ENCODE results near the gene DNAH1.

DNAH1 gene

DNA sequence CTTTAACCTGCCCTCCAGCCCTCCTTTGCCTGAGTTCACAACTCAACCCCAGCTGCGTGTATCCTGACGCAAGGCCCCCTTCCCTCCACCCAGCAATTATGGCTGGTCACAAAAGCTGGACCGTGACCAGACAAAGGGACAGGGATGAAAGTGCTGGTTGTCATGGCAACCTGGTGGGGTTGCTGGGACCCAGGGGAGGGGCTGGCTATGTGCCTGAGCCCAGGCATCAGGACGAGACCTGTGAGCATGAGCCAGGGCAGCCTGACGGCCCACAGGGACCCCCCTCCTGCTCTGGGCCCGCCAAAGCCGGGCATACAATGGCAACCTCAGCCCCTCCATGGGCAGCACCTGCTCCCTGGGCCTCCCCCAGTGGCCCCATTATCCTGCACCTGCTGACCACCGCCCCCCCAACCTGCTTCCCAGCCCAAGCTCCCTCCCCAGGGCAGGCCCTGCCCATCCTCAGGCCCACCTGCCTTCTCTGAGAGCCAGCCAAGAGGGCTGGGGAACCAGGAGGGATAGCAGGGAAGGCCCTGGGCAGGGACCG lies 4.5 kb upstream of the DNAH1 start:
- DNase-seq (ENCODE audit: low spot score) = no peak

DNA sequence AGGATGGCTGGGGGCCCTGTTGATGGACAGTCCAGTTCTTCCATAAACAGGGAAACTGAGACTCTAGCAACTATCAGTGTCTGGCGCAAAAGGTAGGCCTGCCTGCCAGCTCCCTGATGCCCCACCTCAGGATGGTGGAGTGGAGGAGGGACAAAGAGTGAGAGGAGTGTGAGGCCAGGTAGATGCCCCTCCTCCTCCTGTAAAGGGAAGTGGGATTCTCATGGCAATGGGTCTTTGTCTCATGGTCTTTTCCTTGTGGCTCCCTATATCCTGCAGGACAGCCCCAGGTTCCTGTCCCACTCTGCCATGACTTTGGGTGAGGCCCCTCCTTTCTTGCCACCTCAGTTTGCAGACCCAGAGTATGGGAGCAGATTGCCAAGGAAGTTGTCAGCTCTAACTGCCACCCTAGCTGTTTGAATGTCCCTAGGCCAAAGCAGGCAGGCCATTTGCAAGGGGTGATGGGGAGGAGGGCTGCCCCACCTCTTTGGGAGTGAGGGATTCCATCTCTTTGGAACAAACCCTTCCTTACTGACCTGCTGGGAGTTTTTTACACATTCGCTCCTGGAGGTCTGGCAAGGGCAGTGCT lies 2.8 kb upstream of the DNAH1 start:
- no peak for DNase-seq (ENCODE audit: low spot score)

DNA sequence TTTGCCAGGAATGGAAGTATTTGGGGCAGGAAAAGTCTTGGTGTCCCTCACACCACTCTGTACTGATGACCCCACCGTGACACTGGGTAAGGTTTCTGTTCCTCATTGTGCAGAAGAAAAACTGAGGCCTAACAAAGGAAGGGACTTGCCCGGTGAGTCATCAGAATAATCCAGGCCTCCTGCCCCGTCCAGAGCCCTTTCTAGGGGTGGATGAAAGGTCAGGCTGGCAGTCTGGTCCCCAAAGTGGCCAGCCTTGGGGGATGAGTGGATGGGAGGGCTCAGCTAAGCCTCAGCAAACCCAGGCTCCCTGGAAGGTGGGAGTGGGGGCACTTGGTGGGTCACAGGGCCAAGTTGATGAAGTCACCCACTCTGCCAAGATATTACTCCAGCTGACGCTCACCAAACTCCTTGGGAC lies 2.3 kb upstream of the DNAH1 start:
- DNase-seq (ENCODE audit: low spot score) = no peak

- DNase-seq (ENCODE audit: low spot score) = no peak
Measured at GRCh38 chr3:52314489-52314888, 1.6 kb upstream of the DNAH1 start.

- DNase-seq (ENCODE audit: low spot score) = no peak
Measured at GRCh38 chr3:52315006-52315405, 1.1 kb upstream of the DNAH1 start.

GRCh38 chr3:52317208-52318000 lies 1.3 kb downstream of the DNAH1 start:
- no peak for DNase-seq (ENCODE audit: low spot score)

DNA sequence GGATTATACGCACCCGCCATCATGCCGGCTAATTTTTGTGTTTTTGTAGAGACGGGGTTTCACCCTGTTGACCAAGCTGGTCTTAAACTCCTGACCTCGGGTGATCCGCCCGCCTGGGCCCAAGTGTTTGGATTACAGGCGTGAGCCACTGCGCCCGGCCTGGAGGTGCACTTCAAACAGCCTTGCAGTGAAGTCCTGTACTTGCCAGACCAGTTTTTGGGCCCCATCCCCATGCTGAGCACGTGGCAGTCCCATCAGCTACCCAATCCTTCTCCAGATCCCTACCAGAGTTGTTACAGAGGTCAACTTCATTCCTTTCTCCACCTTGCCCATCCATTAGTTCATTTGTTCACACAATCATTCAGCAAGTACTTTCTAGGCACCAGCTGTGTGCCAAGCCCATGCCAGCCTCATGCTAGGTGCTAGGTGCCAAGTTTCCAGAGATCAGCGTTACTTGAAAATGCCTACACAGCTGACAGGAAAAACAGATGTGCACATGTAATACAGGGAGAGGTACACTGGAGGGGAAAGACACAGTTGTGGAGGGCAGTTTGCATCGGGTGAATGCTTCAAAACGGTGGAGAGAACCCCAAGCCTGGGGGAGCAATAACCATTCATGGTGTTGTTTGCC lies 2.2 kb downstream of the DNAH1 start:
- no peak for DNase-seq (ENCODE audit: low spot score)

DNA sequence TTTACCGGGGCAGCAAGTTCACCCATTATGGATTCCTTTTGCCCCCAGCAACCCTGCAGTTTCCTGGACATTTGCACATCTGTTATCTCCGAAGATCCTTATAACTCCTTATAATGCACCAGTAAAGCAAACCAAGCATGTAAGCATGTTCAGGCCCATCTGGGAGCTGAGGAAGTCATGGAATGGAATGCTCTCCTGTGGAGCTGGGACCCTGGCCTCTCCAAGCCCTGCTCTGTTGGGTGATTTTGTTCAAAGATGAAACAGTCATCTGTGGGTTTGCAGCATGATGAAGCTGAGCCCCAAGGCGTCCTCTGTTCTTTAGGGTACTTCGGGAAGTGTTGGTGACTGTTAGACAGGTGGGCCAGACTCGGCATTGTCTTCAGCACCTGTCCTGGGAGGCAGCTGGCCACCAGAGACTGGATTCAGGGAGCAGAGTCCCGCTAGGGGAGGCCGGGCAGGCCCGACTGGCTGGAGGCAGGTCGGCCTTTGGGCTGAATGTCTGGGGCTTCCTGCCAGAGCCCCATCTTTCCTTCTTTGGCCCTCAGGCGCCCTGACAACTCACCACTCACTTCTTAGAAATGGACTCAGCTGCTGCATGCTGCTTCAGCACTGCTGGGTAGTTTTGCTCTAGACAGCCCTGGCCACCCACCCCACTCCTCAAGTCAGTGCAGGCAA lies 3.9 kb downstream of the DNAH1 start:
- DNase-seq (ENCODE audit: low spot score) = no peak

DNA sequence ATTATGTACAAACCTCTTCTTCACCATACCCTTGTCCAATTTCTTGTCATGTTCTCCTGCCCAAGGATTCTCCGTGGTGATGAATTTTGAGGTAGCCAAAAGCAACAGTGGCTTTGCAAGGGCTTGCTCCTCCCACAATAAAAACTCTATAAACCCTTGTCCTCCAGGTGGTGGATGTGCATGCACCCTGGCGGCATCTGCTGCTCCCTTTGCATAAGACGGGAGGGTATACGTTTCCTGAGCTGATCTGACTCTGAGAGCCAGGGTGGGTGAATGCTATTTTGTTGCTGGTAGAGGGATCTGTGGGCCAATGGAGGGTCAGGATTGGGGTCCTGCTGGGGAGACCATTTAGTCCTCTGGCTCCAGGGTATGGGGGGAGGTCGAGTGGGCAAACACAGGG lies 5.4 kb downstream of the DNAH1 start:
- DNase-seq (ENCODE audit: low spot score) = no peak

GRCh38 chr3:52322466-52322865 lies 6.3 kb downstream of the DNAH1 start:
- no peak for DNase-seq (ENCODE audit: low spot score)

- DNase-seq (ENCODE audit: low spot score) = no peak
Measured at GRCh38 chr3:52323526-52324295, 7.6 kb downstream of the DNAH1 start.

- DNase-seq (ENCODE audit: low spot score) = no peak
Measured at GRCh38 chr3:52324676-52325075, 8.6 kb downstream of the DNAH1 start.

DNA sequence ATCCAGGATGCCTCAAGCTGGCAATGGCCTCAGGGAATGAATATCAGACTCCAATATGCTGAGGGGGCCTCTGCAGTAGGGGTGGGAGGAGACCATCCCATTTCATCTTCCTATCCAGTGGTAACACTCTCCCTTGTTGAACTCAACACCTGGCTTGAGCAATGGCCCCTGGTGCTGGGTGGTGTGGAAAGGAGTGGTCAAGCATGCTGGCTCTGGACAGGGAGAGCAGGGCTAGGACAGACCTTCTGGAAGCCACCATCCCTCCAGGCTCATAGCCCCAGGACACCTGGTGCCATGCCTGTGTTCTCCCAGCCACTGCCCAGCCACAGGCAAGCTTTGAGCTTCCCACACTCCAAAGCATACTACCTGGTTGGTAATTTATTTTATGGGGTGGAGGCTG lies 9.6 kb downstream of the DNAH1 start:
- no peak for DNase-seq (ENCODE audit: low spot score)

DNA sequence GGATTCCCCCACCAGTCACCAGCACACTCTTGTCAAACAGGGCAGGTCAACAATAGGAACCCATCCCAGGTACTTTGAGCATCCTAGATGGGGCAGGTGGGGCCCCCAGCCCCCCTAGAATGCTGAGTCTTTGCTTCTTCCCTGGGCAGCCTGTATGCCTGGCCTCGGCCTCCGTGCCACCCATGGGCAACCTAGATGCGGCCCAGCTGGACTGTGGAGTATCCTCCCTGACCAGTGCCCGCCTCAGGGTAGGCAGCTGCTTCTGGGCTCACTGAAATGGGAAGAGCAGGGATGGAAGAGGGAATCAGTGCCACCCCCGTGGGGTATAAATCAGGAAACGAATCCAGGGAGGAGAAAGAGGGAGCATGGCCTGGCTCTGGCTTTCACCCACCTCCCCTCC lies 10.9 kb downstream of the DNAH1 start:
- no peak for DNase-seq (ENCODE audit: low spot score)

DNA sequence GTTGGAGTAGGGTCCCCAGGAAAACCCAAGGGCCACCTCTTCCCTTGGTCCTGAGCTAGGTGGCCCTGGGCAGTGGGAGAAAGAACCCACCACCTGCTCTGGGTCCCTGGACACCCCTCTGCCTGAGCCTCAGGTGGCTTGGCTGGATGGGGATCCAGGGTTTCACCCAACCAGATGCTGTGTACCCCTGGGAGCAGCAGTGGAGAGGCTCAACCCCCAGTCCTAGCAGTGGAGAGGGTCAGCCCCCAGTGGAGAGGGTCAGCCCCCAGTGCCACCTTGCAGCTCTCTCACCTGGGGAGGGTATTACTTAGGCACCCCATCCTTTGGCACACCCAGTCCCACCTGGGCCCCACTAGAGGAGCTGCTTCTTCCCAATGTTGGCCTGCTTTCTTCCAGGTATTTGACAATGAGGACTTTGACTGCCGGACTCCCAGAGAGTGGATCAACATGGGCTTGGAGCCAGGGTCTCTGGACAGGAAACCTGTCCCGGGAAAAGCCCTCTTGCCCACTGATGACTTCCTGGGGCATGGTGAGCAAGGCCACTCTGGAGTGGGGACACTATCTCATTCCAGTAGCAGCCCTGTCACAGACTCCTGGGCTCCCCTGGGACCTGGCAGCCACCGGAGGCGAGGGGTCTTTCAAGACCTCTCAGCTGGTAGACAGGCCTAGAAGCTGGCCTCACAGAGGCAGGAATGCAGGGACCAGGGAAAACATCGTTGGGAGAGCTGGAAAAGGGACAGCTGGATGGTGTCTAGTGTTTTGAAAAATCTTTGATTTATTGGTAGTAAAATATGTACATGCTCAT lies 11.6 kb downstream of the DNAH1 start:
- DNase-seq (ENCODE audit: low spot score) = no peak

DNA sequence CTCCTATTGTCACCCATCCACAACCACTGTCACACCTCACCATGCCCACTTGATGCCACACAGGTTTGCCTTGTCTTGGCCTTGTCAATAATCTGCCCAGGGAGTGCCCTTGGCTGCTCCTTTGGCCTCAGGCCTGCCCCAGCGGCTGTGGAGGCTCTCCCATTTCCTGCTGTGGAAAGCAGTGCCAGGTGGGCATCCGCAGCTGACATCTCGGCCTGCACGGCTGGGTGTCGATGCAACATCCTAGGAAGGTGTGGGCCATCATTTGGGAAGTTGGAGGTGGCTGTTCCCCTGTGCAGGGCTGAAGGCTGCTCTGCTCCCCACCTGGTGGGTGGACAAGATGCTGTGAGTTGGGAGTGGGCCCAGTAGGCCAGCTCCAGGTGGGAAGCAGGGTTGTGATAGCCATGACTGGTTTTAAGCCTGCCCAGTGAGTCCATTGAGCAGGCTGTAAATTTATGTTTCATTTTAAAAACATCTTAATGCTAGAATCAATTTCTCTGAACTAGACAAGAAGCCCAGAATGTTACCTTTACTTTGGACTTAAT lies 12.5 kb downstream of the DNAH1 start:
- DNase-seq (ENCODE audit: low spot score) = no peak

DNA sequence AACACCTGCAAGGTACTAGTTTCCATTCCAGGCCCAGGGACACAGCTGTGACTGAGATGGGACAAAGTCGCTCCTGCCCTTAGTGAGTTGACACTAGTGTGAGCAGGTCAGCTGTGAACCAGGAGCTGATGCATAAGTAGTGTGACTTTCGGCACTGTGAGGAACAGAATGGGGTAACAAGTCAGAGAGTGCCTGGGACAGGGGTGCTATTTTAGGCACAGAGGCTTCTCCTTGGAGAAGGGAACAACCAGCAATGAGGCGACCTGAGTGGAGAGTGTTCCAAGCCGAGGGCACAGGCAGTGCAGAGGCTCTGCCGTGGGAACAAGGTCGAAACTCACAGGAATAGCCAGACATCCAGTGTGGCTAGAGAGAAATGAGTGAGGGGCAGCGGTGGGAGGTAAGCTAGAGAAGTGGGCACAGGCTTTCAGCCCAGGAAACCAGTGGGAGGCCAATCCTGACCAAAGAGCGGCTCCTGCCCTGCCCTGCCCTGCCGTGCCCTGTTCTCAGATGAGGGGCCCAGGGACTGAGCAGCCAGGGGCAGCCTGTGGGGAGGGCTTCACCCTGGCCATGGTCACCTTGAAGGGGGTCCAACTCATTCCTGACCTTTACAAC lies 14.2 kb downstream of the DNAH1 start:
- no peak for DNase-seq (ENCODE audit: low spot score)

DNA sequence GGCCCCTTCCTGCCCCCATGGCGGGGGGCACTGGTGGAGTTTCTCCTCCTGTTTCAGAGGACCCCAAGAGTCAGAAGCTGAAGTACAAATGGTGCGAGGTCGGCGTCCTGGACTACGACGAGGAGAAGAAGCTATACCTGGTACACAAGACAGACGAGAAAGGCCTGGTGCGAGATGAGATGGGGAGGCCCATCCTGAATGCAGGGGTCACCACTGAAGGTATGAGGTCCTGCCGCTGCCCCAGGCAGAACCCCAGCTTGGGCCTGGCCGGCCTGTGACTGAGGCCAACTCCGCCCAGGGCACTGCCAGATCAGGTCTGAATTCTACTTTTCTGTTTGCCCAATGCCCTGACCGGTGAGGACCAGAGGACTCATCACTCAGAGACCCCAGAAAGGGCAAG lies 15.0 kb downstream of the DNAH1 start:
- DNase-seq (ENCODE audit: low spot score) = no peak

GRCh38 chr3:52331906-52332305 lies 15.8 kb downstream of the DNAH1 start:
- no peak for DNase-seq (ENCODE audit: low spot score)

GRCh38 chr3:52333869-52334557 lies 17.9 kb downstream of the DNAH1 start:
- DNase-seq (ENCODE audit: low spot score) = no peak
